HT-29 (cell line): ENCODE results near the gene UBB. TPM values are rescaled to one million over a fixed set of nuclear protein-coding genes. Genes with fewer than 3 reads are reported as not detected.

Experiments
- DNase-seq: peaks from one replicate; pipeline ENCODE4 v3.0.0-alpha.2; 2015; ENCODE audit warnings: low spot score
- total RNA-seq: library from RNA; depleted of rRNA; stranded (reverse); fragments of >200 nt; shearing (Covaris generic); gene quantifications from 2 replicates; pipeline ENCODE4 v1.2.3, GENCODE V29; 2014; rRNA removed

The UBB gene
- total RNA-seq, 1 experiment from 2014 or later, result 1,586 TPM

DNA sequence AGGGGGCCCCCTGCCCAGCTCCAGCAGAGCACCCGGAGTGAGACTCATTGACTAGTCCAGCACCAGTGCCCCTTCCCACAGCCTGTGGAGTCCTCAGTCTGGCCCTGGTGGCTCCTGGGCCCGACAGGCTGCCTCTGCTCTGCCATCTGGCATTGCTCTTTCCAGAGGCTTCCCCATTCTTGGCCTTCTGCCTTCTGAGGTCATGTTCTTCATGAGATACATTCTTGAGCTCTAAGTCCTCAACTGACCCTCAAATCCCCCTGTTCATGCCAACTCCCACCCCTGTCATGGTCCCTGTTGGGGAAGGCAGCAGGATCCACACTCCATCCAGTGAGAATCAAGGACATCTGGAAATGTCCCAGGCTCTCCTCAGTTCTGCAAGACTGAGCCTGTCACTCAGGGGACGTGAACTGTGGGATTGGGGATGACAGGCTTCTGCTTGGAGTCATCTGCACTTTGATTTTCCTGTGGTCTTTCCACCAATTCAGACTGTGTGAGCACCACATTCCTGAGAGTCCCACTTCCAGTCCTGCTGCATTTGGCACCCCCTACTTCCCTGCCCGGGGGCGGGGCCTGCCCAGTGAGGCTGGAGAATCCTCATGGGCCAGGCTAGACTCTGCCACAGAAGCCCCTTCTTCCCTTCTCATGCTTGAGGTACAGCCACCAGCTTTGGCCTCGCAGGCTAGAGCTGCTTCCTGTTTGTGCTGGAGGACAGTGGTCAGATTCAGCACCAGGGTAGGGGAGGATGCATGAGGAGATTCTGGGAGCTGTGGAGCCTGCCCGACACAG lies 37.2 kb downstream of the UBB start:
- DNase-seq, result no peak

DNA sequence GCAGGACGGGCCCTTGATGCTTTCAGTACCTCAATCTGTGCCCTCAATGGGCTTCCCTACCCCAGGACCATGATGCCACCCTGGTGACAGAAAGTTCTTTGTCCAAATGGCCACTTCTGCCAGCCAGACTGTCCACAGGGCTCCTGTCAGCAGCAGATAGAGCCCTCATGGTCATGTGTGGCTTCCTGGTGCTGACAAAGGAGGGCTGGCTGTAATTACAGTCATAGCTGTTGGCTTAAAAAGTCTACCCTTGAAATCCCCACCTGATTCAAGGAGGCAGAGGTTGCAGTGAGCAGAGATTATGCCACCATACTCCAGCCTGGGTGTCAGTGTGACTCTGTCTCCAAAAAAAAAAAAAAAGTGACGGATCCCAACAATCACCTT lies 37.8 kb downstream of the UBB start:
- DNase-seq, result no peak

DNA sequence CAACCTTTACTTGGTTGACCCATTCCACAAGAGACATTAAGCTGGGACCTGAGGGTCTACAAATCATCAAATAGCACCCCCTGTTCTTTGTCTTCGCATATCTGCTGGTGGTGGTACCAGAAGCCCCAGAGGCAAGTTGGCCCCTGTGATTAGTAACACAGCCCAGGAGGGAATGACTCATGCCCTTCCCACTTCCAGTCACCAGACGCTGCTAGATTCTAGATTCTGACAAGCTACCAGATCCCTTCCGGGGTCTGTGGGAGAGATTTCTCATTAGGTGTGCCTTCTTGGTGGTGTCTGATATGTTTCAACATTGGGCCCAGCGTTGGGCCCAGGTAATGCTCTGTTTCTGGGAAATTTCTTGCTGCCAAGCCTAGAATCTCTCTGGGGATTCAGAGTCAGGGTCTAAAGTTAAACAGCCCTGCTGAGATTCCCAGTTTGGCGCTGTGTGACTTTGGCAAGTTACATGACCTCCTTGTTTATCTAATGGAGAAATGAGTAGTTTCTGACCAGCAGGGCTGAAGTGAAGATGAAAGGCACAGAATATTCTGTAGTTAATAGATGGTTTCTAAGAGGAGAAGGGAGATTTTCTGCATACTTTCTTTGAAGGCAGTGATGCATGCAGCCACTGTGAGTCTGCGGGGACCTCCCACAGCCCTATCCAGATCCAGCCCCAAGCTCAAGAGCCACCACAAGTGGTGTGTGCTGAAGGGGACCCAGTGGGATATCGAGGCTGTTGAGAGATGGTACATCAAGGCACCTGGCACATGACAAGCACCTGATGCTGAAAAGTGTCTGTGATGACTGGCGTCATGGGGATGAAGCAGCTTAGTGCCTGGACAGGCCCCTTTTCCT lies 38.4 kb downstream of the UBB start:
- DNase-seq, result peak; percentile 27

DNA sequence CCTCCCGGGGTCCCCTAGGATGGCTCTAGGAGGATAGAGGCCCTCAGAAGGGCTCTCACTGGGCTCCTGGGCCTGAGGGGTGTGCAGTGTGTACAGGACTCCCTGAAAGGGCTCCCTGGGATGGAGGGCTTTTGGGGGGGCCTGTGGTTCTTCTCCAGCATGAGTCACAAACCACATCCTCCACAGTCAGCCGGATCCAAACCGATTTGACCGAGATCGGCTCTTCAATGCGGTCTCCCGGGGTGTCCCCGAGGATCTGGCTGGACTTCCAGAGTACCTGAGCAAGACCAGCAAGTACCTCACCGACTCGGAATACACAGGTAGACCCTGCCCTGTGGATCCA lies 39.0 kb downstream of the UBB start:
- DNase-seq, result no peak

DNA sequence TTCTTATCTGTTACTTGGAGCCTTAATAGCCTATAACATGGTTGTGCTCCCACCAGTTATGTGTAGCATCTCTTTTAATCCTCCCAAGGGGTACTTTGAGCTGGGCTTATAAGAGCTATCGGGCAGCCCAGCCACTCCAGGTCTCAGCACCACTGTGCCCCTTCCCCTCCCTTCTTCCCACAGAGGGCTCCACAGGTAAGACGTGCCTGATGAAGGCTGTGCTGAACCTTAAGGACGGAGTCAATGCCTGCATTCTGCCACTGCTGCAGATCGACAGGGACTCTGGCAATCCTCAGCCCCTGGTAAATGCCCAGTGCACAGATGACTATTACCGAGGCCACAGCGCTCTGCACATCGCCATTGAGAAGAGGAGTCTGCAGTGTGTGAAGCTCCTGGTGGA lies 41.5 kb downstream of the UBB start:
- DNase-seq, result no peak

DNA sequence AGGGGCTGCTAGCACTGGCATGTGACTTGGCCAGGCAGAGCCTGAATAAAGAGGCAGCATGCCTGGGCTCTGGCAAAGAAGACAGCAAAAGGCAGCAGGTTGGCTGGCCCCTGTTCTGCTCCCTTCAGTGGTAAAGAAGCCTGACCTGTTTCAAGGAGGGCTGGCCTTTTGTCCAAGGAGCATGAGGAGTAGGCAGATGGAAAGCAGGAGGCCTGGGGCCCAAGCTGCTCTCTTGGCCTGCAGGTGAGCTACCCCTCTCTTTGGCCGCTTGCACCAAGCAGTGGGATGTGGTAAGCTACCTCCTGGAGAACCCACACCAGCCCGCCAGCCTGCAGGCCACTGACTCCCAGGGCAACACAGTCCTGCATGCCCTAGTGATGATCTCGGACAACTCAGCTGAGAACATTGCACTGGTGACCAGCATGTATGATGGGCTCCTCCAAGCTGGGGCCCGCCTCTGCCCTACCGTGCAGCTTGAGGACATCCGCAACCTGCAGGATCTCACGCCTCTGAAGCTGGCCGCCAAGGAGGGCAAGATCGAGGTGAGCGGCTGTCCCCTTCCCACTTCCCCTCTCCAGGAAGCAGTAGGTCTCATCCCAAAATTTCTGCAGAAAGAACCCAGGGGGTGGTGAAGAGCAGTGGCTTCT lies 42.5 kb downstream of the UBB start:
- DNase-seq, result no peak

DNA sequence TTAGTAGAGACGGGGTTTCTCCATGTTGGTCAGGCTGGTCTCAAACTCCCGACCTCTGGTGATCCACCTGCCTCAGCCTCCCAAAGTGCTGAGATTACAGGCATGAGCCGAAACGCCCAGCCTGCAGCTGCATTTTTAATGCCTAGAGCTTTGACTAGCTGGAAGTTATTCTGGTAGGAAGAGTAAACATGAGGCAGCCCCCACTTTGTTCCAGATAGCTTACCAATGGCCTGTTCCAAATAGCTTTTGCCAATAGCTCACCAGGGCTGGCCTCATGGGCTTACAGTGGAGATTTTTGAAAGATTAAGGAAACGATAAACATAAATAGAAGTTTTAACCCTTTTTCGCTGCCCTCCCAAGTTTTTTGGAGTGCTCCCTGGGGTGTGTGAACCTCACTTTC lies 44.3 kb downstream of the UBB start:
- DNase-seq, result no peak

DNA sequence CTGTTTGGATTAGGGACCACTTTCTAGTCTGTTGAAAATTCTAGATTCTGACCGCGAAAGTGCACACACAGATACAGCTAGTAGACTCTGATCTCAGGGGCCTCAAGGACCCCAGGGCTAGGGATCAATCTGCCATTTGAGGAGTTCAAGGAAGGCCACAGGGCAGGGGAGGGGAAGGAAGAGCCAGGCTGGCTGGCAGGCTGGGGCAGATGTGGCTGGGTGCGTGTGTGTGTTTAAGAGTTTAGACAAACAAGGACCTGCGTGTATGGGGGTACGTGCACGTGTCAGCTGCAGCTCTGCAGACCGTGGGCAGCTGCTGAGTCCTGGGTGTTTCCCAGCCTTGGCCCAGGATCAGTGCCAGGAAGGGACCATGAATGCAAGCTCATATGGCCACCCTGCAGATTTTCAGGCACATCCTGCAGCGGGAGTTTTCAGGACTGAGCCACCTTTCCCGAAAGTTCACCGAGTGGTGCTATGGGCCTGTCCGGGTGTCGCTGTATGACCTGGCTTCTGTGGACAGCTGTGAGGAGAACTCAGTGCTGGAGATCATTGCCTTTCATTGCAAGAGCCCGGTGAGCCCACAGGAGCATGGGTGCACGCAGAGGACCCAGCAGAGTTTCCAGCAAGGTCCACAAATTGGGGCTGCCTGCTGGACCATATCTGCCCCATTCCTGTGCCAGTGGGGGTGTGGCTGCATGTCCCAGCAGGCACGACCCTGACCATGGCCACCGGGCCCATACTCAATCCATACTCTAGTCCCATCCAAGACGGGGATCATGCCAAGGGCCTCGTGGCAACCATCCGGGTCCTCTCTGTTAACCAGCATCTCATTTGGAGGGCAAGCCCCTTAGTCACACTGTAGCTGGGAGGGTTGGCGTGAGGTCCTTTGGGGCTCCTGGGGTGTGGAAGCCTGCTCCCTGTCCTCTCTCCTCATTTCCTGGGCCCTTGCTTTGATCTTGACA lies 45.1 kb downstream of the UBB start:
- DNase-seq, result no peak

DNA sequence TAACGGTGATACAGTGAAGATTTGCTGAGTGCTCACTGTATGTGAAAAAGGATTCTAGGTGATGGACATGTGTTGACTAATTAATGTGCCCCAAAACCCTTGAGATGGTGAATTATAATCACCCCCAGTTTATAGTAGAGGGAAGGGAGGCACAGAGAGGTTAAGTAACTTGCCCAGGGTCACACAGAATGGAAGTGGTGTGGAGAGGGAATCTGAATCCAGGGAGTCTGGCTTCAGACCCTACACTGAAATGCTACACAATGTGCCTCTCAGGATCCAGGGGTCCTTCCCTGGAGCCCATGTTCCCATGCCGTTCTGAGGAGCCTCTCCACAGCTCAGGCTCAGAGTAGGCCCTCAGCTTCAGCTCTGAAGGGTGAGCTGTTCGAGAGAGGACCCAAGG lies 46.1 kb downstream of the UBB start:
- no peak for DNase-seq

DNA sequence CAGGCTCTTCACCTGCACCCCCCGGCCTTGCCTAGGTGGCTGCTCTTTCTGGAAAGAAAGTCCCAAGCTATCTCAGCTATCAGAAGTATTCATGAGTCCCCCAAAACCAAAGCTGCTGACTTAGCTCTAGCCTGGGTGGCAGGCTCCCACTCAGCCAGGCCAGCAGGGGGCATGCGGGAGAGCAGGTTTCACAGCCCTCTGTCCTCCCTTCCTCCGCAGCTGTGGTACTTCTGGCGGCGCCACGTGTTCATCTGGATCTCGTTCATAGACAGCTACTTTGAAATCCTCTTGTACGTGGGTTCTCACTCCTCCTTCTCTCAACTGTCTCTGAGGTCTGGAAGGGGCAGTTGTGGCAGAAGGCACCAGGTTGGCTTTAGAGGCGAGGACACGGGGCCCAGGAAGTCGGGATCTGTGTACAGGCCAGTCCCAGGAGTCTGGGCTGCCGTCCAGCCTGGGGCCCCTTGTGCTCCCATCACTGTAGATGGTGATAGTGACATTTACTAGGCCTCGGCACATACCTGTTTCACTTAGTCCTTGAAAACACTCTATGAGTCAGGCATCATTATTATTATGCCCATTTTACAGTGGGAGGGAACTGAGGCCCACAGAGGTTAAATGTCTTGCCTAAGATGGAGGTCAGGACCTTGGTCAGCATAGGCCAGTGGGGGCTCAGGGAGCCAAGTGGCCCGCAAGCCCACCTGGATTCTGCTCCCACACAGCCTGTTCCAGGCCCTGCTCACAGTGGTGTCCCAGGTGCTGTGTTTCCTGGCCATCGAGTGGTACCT lies 47.4 kb downstream of the UBB start:
- peak; percentile 67 for DNase-seq

DNA sequence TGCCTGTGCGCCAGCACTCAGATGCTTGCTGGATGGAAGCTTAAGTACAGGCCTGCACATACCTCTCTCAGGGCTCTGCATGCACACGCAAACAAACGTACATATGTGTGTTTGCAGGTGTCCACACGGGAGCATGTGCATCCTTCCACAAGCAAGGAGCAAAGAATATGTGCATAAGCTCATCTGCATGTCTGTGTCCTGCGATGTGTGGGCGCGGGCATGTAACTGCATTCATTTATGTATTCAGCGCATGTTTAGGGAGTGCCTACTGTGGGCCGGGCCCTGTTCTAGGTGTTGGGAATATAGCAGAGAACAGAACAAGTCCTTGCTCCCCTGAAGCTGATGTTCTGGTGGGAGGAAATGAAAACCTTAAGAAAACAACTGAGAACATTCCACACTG lies 48.2 kb downstream of the UBB start:
- no peak for DNase-seq

DNA sequence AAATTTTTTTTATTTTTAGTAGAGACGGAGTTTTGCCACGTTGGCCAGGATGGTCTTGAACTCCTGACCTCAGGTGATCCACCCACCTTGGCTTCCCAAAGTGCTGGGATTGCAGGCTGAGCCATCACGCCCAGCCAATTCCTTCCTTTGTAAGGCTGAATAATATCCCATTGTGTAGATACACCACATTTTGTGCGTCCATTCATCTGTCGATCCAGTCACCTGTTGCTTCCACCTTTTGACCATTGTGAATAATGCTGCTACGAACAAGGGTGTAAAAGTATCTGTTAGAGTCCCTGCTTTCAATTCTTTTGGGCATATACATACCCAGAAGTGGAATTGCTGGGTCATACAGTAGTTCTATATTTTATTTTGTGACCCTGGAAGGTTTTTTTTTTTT lies 49.8 kb downstream of the UBB start:
- no peak for DNase-seq

DNA sequence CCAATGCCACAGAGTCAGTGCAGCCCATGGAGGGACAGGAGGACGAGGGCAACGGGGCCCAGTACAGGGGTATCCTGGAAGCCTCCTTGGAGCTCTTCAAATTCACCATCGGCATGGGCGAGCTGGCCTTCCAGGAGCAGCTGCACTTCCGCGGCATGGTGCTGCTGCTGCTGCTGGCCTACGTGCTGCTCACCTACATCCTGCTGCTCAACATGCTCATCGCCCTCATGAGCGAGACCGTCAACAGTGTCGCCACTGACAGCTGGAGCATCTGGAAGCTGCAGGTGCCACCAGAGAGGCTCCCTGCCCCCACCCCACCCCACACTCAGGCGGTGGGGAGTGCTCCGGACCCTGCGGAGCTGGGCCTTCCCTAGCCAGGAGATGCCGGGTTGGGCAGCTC lies 51.1 kb downstream of the UBB start:
- DNase-seq, result no peak

Other genes with a start within 250 kb of the UBB start
- gene NCOR1, start 165.6 kb upstream of the UBB start, total RNA-seq, result 67.7 and 72.4 TPM in 2 replicates
- gene PIGL, start 163.9 kb upstream of the UBB start, total RNA-seq, result 17.0 and 20.9 TPM in 2 replicates
- 124 and 169 TPM in 2 replicates for gene CENPV, start 27.6 kb upstream of the UBB start, total RNA-seq
- gene TRPV2, start 34.5 kb downstream of the UBB start, total RNA-seq, result not detected in 2 replicates
- gene LRRC75A, start 111.1 kb downstream of the UBB start, total RNA-seq, result 8.0 and 12.3 TPM in 2 replicates
- not detected in 2 replicates for gene ZNF287, start 188.1 kb downstream of the UBB start, total RNA-seq